HEK293 (cell line): ENCODE data around the gene FRMD6.

Experiments used
- CTCF ChIA-PET: fragments of 350-600 bp; formaldehyde crosslinking; extraction: SDS; loops from one replicate; lab custom pipeline; 2021; ENCODE audit warnings: antibody characterized with exemption; lab: Yijun Ruan, JAX
- POLR2A ChIA-PET: fragments of 300-600 bp; formaldehyde crosslinking; extraction: SDS; loops from one replicate; lab custom pipeline; 2020; ENCODE audit warnings: antibody characterized with exemption, inconsistent platforms; lab: Yijun Ruan, JAX
- H3K27ac ChIP-seq: fragments of 200-500 bp; sonication (Bioruptor generic); 2 replicates; pipeline ENCODE4 v1.5.1; 2014; ENCODE audit warnings: low read depth, low read length, control low read depth, inconsistent platforms; ENCODE audit errors: extremely low read depth
- H3K36me3 ChIP-seq, 2 experiments: fragments of 200-500 bp in 1 of 2; sonication (Bioruptor generic) in 1 of 2; 1 replicate in 1 of 2; 2 replicates in 1 of 2; pipeline ENCODE4 v1.5.1; 2014 to 2017; ENCODE audit warnings: inconsistent platforms in 2 of 2, low read length in 2 of 2; ENCODE audit not compliant: control insufficient read depth in 2 of 2, insufficient read depth in 1 of 2
- H3K4me1 ChIP-seq: fragments of 200-500 bp; sonication (Bioruptor generic); 2 replicates; pipeline ENCODE4 v1.5.1; 2014; ENCODE audit warnings: mild to moderate bottlenecking, low read length, inconsistent platforms; ENCODE audit not compliant: control insufficient read depth, insufficient read depth
- H3K4me3 ChIP-seq: 2 replicates; pipeline ENCODE4 v1.5.1; 2011; ENCODE audit warnings: low read depth, mild to moderate bottlenecking, control low read depth, low read length, moderate library complexity
- H3K9me3 ChIP-seq: fragments of 200-500 bp; sonication (Bioruptor generic); 2 replicates; pipeline ENCODE4 v1.5.1; 2014; ENCODE audit warnings: low read depth, low read length, inconsistent platforms; ENCODE audit not compliant: control insufficient read depth, insufficient read depth
- CTCF ChIP-seq: fragments of 450-650 bp; formaldehyde crosslinking; IDR thresholded peaks from 2 replicates; pipeline ENCODE4 v1.5.1; 2016; ENCODE audit warnings: missing biosample characterization, missing genetic modification characterization
- PRDM2 ChIP-seq: fragments of 450-650 bp; formaldehyde crosslinking; IDR thresholded peaks from 2 replicates; pipeline ENCODE4 v1.5.1; 2016; ENCODE audit warnings: missing biosample characterization, missing genetic modification characterization, borderline replicate concordance
- SALL2 ChIP-seq: fragments of 450-650 bp; formaldehyde crosslinking; IDR thresholded peaks from 2 replicates; pipeline ENCODE4 v1.5.0; 2017; ENCODE audit warnings: missing biosample characterization, mild to moderate bottlenecking, missing genetic modification characterization, borderline replicate concordance
- ZBTB17 ChIP-seq: fragments of 450-650 bp; formaldehyde crosslinking; IDR thresholded peaks from 2 replicates; pipeline ENCODE4 v1.5.1; 2016; ENCODE audit warnings: missing biosample characterization, missing genetic modification characterization
- ZBTB20 ChIP-seq: fragments of 450-650 bp; formaldehyde crosslinking; IDR thresholded peaks from 2 replicates; pipeline ENCODE4 v1.5.1; 2016; ENCODE audit warnings: missing biosample characterization, missing genetic modification characterization
- ZBTB26 ChIP-seq: fragments of 450-650 bp; formaldehyde crosslinking; optimal IDR thresholded peaks from 2 replicates; pipeline ENCODE3; 2016; ENCODE audit warnings: missing biosample characterization, mild to moderate bottlenecking, missing genetic modification characterization
- ZBTB48 ChIP-seq: fragments of 450-650 bp; formaldehyde crosslinking; IDR thresholded peaks from 2 replicates; pipeline ENCODE4 v1.5.1; 2016; ENCODE audit warnings: missing biosample characterization, missing genetic modification characterization
- ZNF214 ChIP-seq: fragments of 450-650 bp; formaldehyde crosslinking; IDR thresholded peaks from 2 replicates; pipeline ENCODE4 v1.5.1; 2017; ENCODE audit warnings: missing biosample characterization, mild to moderate bottlenecking, missing genetic modification characterization, borderline replicate concordance
- ZNF26 ChIP-seq: fragments of 450-650 bp; formaldehyde crosslinking; IDR thresholded peaks from 2 replicates; pipeline ENCODE4 v1.5.1; 2016; ENCODE audit warnings: missing biosample characterization, missing genetic modification characterization
- ZNF324 ChIP-seq: fragments of 450-650 bp; formaldehyde crosslinking; IDR thresholded peaks from 2 replicates; pipeline ENCODE4 v1.5.1; 2016; ENCODE audit warnings: missing biosample characterization, missing genetic modification characterization
- ZNF544 ChIP-seq: fragments of 450-650 bp; formaldehyde crosslinking; IDR thresholded peaks from 2 replicates; pipeline ENCODE4 v1.5.0; 2017; ENCODE audit warnings: missing biosample characterization, missing genetic modification characterization
- ZNF571 ChIP-seq: fragments of 450-650 bp; formaldehyde crosslinking; IDR thresholded peaks from 2 replicates; pipeline ENCODE4 v1.5.0; 2017; ENCODE audit warnings: missing biosample characterization, missing genetic modification characterization
- ZNF692 ChIP-seq: fragments of 450-650 bp; formaldehyde crosslinking; IDR thresholded peaks from 2 replicates; pipeline ENCODE4 v1.5.1; 2016; ENCODE audit warnings: missing biosample characterization, missing genetic modification characterization
- ZNF707 ChIP-seq: fragments of 450-650 bp; formaldehyde crosslinking; IDR thresholded peaks from 2 replicates; pipeline ENCODE4 v1.5.1; 2016; ENCODE audit warnings: missing biosample characterization, missing genetic modification characterization
- ZNF837 ChIP-seq: fragments of 450-650 bp; formaldehyde crosslinking; IDR thresholded peaks from 2 replicates; pipeline ENCODE4 v1.5.1; 2016; ENCODE audit warnings: missing biosample characterization, missing genetic modification characterization
- ZSCAN23 ChIP-seq: fragments of 450-650 bp; formaldehyde crosslinking; IDR thresholded peaks from 2 replicates; pipeline ENCODE4 v1.5.1; 2016; ENCODE audit warnings: missing biosample characterization, missing genetic modification characterization
- ZSCAN4 ChIP-seq: fragments of 450-650 bp; formaldehyde crosslinking; IDR thresholded peaks from 2 replicates; pipeline ENCODE4 v1.5.1; 2017; ENCODE audit warnings: missing biosample characterization, missing genetic modification characterization
- ZSCAN5A ChIP-seq: fragments of 450-650 bp; formaldehyde crosslinking; IDR thresholded peaks from 2 replicates; pipeline ENCODE4 v1.5.1; 2016; ENCODE audit warnings: missing biosample characterization, missing genetic modification characterization
- ZXDB ChIP-seq: fragments of 450-650 bp; formaldehyde crosslinking; IDR thresholded peaks from 2 replicates; pipeline ENCODE4 v1.5.1; 2016; ENCODE audit warnings: missing biosample characterization, missing genetic modification characterization

Gene FRMD6

GRCh38 chr14:51677266-51677665 lies 25.6 kb downstream of the FRMD6 start:
- ChIA-PET POLR2A (no interaction called here), CTCF (interaction anchor here (0.6 kb wide), 1 partner anchor 25 kb away, joined by 3 read pairs; no protein-coding TSS in a partner anchor)
- Histone ChIP-seq H3K27ac (no peak overlapping the region), H3K9me3 (no peaks in the 10 kb centered on the region), H3K36me3 (no peaks in the 10 kb centered on the region), H3K4me1 (peaks cover 15% of the 10 kb centered on the region; the same call in 1 of the 2 replicates), H3K4me3 (no peak overlapping the region)
- TF ChIP-seq ZSCAN23 (no peak), ZXDB (tag by site-specific recombination) (no peak), ZNF571 (tag by site-specific recombination) (no peak), ZBTB48 (tag by site-specific recombination) (no peak), SALL2 (tag by site-specific recombination) (no peak), ZBTB26 (no peak), ZBTB20 (no peak), ZNF544 (tag by site-specific recombination) (no peak), ZNF692 (tag by site-specific recombination) (no peak), ZSCAN5A (tag by site-specific recombination) (no peak), ZNF324 (tag by site-specific recombination) (no peak), ZSCAN4 (tag by site-specific recombination) (no peak), ZBTB17 (tag by site-specific recombination) (no peak)

GRCh38 chr14:51677738-51678137 lies 26.0 kb downstream of the FRMD6 start:
- ChIA-PET POLR2A (no interaction called here), CTCF (no interaction called here)
- TF ChIP-seq ZNF707 (tag by site-specific recombination), result no peak
- TF ChIP-seq PRDM2 (tag by site-specific recombination), result no peak
- TF ChIP-seq ZNF214 (tag by site-specific recombination), result no peak
- no peak for TF ChIP-seq ZNF837 (tag by site-specific recombination)
- no peak for TF ChIP-seq CTCF (tag by site-specific recombination)
- TF ChIP-seq ZNF26 (tag by site-specific recombination), result no peak
- no peak for TF ChIP-seq ZNF324 (tag by site-specific recombination)
- H3K4me3 ChIP-seq, result no peak overlapping the region
- no peaks in the 10 kb centered on the region for H3K36me3 ChIP-seq
- no peaks in the 10 kb centered on the region for H3K9me3 ChIP-seq
- peaks cover 15% of the 10 kb centered on the region; the same call in 1 of the 2 replicates for H3K4me1 ChIP-seq
- H3K27ac ChIP-seq, result no peak overlapping the region
